ENCODE results near the gene ACADVL.

The ACADVL gene

GRCh38 chr17:7191069-7191468 lies 28.7 kb upstream of the ACADVL start:
- in situ Hi-C loops (cut with MboI; ENCODE audit: low sequenced_read_pairs) = no loop called here

GRCh38 chr17:7191571-7192270 lies 28.0 kb upstream of the ACADVL start:
- in situ Hi-C loops (cut with MboI; ENCODE audit: low sequenced_read_pairs) = no loop called here

DNA sequence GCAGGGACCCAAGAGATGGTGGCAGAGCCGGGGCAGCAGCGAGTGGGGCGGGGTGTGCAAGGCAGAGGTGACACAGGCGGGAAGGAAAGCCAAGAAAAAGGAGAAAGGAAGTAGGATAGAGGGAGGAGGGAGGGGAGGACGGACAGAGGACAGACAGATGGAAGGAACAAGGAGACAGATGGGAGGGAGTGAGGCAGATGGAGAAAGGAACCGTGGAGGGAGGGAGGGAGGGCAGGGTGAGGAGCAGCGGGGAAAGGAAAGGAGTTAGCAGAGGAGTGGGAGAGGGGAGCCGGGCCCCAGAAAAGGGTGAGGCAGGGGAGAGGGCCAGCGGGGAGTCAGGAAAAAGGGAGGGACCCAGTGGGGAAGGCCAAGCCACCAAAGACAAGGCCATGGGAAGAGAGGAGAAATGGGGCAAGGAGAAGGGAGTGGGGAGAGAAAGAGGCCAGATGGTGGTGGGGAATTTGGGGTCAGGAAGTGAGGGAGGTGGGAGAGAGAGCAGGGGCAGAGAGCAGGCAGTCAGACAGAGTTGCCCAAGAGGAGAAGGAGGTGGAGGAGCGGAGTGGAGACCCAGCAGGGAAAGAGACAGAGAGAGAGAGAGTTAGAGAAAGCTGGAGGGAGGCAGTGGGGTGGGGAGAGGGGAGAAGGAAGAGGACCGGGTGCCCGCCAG lies 27.3 kb upstream of the ACADVL start:
- in situ Hi-C loops (cut with MboI; ENCODE audit: low sequenced_read_pairs) = no loop called here

GRCh38 chr17:7195971-7196370 lies 23.8 kb upstream of the ACADVL start:
- in situ Hi-C loops (cut with MboI; ENCODE audit: low sequenced_read_pairs) = no loop called here

DNA sequence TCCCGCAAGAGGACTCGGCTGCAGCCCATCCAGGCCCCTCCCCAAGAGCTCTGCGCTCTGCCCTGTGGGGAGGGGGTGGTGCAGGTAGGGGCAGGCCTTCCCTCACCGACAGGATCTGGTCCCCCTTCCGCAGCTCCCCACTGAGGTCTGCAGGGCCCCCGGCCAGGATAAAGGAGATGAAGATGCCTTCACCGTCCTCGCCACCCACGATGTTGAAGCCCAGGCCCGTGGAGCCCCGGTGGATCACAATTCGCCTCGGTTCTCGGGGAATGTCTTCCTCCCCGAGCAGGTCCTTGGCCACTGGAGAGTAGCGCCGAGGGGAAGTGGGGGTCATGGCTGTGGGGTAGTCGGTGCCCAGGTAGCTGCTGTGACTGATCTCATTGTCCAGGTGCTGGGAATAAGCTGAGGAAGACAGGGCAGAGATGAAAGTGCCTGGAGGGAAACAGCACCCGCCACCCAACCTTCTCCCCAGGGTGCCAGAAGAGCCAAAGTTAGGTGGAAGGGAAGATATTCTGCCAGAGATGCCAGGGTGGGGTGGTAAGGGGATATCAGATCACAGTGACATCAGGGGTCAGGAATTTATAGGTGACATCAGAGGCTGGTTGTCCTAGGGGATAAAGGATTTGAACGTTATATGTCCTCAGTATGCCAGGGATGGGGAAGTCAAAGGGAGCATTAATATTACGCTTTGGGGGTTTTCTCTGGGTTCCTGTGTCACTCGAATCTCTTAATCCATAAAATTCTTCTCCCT lies 22.9 kb upstream of the ACADVL start:
- in situ Hi-C loops (cut with MboI; ENCODE audit: low sequenced_read_pairs) = no loop called here

- in situ Hi-C loops (cut with MboI; ENCODE audit: low sequenced_read_pairs) = no loop called here
Measured at GRCh38 chr17:7203391-7203790, 16.3 kb upstream of the ACADVL start.

DNA sequence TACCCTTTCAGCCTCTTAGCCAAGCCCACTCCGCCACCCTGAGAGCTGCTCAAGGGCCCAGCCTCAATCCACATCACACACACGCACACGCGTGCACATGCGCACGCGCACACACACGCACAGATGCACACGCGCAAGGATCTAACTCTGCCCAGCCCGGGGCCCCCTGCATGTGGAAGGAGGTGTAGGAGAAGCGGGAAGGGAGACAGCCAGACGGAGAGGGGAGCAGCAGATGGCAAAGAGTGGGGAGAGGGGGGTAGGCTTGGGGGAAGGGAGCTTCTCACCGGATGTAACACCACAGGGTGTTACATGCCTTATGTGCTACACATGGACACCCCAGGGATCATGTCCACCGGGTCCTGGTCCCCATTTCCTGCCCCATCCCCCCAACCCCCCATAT lies 15.4 kb upstream of the ACADVL start:
- in situ Hi-C loops (cut with MboI; ENCODE audit: low sequenced_read_pairs) = no loop called here

GRCh38 chr17:7204828-7205461 lies 14.8 kb upstream of the ACADVL start:
- in situ Hi-C loops (cut with MboI; ENCODE audit: low sequenced_read_pairs) = no loop called here

DNA sequence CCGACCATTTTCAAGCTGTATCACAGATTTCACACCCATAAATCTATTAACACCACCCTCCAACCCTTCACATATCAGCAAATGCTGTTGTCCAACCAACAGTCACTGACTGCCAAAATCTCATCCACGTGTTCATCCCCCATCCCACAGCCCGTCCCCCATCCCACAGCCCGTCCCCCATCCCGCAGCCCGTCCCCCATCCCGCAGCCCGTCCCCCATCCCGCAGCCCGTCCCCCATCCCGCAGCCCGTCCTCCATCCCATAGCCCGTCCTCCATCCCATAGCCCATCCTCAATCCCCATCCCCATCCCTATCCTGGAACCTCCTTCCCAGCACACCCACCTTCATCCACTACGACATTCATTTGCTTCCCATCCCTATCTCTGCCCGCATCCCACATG lies 14.2 kb upstream of the ACADVL start:
- in situ Hi-C loops (cut with MboI; ENCODE audit: low sequenced_read_pairs) = no loop called here

GRCh38 chr17:7207120-7208001 lies 12.4 kb upstream of the ACADVL start:
- in situ Hi-C loops (cut with MboI; ENCODE audit: low sequenced_read_pairs) = no loop called here

GRCh38 chr17:7208027-7208571 lies 11.6 kb upstream of the ACADVL start:
- in situ Hi-C loops (cut with MboI; ENCODE audit: low sequenced_read_pairs) = no loop called here

DNA sequence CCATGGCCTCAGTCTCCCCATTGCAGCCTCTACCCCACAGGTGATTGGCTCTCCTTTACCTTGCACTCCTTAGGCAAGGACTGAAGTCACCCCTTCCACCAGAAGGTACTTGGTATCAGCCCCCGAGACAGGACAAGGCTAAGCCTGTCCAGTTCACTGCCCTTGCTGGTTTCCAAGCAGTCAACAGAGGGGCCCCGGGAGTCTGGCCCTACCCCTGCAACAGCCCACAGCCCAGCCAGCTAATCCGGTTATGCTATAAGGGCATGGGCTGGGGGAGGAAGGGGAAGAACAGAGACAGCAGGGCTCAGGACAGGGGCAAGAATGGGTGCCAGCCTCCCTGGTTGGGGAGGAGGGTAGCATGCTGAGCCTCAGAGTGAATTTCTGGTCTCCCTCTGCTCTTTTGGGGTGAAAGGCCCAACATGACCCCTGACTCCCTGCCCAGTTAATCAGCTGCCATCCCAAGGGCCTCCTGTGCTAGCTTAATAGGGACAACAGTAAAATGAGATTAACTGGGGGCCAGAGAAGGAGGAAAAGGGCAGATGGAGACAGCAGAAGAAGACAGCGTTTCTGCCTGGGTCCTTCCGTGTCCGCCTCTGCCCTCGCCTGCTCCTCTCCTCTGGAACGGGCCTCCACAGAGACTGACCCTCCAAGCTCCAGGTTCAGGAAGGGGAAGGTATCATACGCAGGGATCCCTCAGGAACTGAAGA lies 10.8 kb upstream of the ACADVL start:
- in situ Hi-C loops (cut with MboI; ENCODE audit: low sequenced_read_pairs) = no loop called here

GRCh38 chr17:7211491-7212273 lies 8.1 kb upstream of the ACADVL start:
- in situ Hi-C loops (cut with MboI; ENCODE audit: low sequenced_read_pairs) = no loop called here

DNA sequence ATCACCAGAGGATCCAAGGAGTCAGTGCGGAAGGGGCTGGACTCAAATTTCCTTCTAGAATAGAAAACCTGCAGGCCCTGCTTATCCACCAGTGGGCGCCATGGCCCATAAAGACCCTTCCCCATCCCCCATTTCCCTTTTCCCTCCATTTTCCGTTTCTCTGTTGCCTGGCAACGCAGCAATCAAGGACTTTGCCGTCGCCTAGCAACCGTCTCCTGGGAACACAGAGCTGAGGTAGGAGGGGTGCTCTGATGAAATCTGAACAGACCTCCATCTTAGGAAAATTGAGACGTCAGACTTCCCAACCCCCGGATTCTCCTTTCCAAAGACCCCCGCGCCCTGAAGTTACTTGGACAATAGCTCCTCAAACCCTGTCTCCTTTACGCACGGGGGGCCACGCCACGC lies 5.8 kb upstream of the ACADVL start:
- in situ Hi-C loops (cut with MboI; ENCODE audit: low sequenced_read_pairs) = no loop called here

DNA sequence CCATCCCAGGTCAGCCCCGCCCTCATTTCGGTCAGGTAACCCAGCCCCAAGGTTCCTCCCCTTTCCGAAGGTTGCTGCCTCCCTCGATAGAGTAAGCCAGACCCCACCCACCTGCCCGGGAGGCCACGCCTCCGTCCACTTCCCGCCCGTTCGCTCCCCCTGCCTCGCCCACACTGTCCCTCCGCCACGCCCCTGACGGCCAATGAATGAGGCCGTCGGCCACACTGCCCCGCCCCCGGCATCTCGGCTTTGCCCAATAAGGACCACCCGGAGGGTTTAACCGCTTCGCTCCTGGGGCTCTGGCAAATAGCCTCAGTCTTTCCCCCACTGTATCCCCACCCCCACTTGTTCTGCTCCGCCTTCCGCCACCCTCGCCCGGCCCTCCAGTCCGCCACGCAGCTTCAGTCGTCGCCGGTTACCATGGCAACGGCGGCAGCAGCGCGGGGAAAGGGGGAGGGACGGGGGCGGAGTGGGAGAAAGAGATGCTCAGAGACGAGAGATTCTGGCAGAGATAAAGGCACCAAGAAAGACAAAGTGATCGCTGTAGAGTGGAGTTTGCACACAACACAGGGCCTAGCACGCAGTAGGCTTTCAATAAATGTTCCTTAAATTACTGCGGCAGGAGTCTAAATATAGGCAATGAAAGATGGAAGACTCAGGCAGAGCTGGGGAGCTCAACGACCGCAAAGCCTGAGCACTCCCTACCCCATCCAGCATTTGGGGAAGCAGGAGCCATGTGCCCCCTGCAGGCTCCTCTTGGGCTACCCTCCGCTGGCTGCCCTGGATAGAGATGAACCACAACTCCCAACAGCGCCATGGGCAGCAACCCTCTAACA lies 5.2 kb upstream of the ACADVL start:
- in situ Hi-C loops (cut with MboI; ENCODE audit: low sequenced_read_pairs) = no loop called here

DNA sequence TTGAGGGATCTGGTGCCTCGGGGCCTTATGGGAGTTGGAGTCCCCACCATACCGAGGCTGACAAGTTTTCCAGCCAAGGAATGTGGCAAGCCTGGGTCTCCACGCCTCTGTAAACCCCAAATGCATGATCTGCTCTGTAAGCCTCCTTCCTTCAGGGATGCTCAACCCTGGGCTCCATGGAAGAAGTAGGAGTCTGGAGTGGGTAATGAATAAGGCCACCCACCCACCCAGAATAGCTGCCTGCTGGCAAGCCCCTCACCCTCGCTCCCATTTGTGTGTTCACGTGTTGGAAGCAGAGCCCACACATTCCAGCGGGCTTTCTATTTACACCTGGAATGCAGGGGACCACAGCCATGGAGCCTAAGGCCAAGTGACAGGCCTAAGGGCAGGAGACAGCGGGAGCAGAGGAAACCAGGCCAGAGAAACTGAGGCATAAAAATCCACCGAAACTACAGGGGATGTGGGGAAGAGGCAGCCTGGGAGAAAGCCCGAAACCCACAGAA lies 4.6 kb upstream of the ACADVL start:
- in situ Hi-C loops (cut with MboI; ENCODE audit: low sequenced_read_pairs) = no loop called here

DNA sequence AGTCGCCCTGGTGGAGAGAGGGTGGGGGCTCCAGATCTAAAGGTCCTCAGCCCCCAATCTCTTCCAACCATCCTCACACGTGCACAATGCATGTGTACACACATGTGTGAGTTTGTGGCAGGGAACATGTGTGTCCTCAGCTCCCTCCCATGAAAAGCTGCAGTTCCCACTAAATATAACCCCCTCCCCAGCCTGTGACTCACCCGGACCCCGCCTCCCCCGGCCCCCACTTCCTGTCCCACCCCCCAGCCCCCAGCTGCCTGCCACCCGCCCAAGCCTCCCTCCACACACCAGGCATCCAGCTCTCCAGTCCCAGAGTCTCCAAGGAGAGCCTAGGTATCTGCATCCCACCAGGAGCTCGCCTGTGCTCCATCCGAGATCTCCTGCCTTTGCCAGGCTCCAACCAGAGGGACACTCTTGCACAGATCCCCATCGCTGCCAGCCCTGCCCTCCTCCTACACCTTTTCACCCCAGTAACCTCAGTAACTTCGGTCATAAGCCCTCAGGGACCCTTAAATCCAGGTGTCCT lies 4.0 kb upstream of the ACADVL start:
- in situ Hi-C loops (cut with MboI; ENCODE audit: low sequenced_read_pairs) = no loop called here

Measured in hTERT RPE-1 (cell line).